ENCODE results near the gene HNRNPUL1.

DNA sequence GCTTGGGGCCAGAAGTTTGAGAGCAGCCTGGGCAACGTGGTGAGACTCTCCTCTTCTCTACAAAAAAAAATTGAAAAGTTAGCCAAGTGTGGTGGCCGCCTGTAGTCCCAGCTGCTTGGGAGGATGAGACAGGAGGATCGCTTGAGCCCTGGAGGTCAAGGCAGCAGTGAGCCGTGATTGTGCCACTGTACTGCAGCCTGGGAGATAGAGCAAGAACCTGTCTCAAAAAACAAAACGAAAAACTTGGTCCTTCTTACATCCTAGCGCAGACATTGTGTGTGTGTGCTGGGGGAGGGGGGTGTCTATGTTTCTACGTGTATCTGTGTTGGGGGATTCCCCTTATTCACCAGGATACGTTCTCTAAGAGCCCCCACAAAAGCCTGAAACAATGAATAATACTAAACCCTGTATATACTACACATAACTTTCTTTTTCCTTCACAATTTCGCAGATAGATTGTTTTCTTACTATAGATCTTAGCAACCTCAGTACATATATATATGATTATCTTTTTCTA is 37.2 kb upstream of the HNRNPUL1 start:
- TF ChIP-seq, protein P1, sequence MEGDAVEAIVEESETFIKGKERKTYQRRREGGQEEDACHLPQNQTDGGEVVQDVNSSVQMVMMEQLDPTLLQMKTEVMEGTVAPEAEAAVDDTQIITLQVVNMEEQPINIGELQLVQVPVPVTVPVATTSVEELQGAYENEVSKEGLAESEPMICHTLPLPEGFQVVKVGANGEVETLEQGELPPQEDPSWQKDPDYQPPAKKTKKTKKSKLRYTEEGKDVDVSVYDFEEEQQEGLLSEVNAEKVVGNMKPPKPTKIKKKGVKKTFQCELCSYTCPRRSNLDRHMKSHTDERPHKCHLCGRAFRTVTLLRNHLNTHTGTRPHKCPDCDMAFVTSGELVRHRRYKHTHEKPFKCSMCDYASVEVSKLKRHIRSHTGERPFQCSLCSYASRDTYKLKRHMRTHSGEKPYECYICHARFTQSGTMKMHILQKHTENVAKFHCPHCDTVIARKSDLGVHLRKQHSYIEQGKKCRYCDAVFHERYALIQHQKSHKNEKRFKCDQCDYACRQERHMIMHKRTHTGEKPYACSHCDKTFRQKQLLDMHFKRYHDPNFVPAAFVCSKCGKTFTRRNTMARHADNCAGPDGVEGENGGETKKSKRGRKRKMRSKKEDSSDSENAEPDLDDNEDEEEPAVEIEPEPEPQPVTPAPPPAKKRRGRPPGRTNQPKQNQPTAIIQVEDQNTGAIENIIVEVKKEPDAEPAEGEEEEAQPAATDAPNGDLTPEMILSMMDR (IDR thresholded peaks at IDR 0.05) = no peak
- TF ChIP-seq POLR2A (IDR thresholded peaks at IDR 0.05) = no peak
